Measurements from ENCODE around the gene APP.

The APP gene

DNA sequence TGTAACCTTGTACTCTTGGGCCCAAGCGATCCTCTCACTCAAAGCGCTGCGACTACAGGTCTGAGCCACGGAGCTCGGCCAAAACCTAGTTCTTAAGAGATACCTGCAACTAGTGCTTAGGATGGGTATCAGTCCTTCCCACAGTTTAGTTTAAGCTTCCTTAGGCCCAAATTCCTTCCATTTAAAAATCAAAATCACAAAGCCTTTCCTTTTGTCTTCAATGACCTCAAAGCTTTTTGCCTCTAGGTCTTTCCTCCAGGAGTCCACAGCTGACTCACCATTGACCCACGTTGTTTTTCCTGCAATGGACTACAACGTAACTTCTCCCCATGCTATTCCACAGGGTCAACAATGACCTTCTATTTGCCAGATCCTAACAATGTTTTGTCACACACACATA, 64.0 kb downstream of the APP start:
- TF ChIP-seq, protein P1, sequence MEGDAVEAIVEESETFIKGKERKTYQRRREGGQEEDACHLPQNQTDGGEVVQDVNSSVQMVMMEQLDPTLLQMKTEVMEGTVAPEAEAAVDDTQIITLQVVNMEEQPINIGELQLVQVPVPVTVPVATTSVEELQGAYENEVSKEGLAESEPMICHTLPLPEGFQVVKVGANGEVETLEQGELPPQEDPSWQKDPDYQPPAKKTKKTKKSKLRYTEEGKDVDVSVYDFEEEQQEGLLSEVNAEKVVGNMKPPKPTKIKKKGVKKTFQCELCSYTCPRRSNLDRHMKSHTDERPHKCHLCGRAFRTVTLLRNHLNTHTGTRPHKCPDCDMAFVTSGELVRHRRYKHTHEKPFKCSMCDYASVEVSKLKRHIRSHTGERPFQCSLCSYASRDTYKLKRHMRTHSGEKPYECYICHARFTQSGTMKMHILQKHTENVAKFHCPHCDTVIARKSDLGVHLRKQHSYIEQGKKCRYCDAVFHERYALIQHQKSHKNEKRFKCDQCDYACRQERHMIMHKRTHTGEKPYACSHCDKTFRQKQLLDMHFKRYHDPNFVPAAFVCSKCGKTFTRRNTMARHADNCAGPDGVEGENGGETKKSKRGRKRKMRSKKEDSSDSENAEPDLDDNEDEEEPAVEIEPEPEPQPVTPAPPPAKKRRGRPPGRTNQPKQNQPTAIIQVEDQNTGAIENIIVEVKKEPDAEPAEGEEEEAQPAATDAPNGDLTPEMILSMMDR (IDR thresholded peaks at IDR 0.05; ENCODE audit: control insufficient read depth, extremely low read depth, insufficient read depth) = no peak
- no peak overlapping the region for H3K4me3 ChIP-seq (ENCODE audit: low read depth, low read length)
- DNase-seq (ENCODE audit: low read depth) = no peak

DNA sequence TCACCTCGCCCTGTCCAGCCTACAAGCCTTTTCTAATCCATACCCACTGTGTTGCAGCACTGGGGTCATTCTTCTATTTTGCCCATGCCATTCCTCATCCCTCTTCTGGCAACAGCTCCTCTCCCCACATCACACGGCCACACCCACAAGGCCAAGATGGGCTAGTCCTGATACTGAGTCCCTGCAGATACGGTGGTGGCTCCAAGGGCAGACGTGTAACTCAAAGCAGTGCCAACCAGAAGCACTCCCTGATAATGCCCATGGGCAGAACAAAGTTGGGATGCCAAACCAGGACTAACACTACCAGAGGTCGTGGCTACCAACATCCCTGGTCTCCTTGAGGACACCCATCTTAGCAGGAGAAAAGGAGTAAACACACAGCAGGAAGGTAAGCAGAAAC, 64.8 kb downstream of the APP start:
- no peak overlapping the region for H3K4me3 ChIP-seq (ENCODE audit: low read depth, low read length)
- DNase-seq (ENCODE audit: low read depth) = no peak
- TF ChIP-seq, protein P1 (IDR thresholded peaks at IDR 0.05; ENCODE audit: control insufficient read depth, extremely low read depth, insufficient read depth) = no peak

DNA sequence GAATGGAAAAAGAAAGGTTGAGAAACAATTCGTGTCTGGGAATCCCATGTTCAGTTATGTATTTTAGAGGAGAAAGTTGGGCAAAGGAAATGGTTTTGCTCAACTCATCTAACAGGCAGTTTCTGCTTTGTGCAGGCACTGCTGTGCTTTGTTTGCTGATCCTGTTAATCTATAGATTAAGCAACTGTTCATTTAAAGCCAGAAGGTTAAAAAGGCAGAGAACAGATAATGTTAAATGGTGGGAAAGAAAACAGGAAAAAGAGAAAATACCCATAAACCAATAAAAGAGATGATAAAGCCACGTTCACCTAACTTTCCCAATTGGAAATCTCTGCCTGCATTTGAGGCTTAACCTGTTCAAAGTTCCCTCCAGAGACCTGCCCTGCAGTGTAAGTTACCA, 70.0 kb downstream of the APP start:
- H3K4me3 ChIP-seq (ENCODE audit: low read depth, low read length) = no peak overlapping the region
- TF ChIP-seq, protein P1 (IDR thresholded peaks at IDR 0.05; ENCODE audit: control insufficient read depth, extremely low read depth, insufficient read depth) = no peak

DNA sequence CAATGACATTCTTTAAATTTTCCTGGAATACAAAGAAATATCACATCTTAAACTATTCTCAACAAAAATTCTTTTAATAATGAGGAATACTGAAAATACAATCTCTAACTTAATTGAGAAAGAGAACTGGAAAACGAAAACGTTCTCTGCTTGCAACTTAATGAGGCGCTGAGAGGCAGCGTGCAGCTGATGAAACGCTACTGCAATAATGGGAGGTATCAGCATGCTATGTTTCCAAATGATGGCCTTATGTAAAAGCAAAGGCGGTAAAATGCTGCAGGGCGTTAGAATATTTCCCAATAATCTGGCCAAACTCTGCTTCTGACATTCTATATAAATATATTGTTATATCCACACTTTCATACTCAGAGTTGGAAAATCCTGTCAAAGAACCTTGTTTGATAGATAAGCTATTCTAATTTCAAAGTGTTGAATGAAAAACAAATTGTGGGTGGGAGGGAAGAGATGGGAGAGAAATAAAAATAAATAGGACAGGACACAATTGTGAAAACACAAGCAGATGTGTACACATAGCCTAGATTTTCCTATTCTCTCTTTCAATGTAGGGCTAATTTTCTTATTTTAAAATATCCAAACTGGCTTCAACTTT, 70.9 kb downstream of the APP start:
- TF ChIP-seq, protein P1 (IDR thresholded peaks at IDR 0.05; ENCODE audit: control insufficient read depth, extremely low read depth, insufficient read depth) = no peak
- DNase-seq (ENCODE audit: low read depth) = no peak
- H3K4me3 ChIP-seq (ENCODE audit: low read depth, low read length) = no peak overlapping the region

More for the DNA sequence above, 70.0 kb downstream of the APP start:
- DNase-seq (ENCODE audit: low read depth) = no peak

DNA sequence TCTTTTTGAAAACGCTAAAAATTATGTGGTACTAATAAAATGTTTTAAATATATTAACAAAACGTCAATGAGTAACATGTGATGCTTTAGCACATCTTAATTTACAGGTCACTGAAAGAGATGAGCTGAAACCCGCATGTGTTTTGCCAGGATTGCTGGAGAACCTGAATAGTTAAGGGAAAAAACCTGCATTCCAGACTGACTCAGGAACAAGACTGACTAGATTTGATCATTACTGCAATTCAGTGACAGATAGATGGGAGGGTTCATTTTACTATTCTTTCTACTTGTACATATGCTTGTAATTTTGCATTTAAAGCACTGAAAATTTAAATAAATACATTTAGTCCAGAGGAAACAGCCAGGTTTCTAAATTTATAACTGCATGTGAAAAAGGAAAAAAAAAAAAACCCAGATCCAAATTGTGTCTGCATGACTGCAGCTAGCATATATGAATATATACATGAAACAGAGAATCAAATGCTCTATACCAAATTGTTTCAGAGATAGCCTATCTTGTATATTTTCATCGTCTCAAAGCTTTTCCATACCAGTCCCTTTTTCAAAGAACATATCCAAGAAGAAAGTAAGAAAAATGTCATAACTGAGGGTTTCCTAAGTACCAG, 71.7 kb downstream of the APP start:
- TF ChIP-seq, protein P1 (IDR thresholded peaks at IDR 0.05; ENCODE audit: control insufficient read depth, extremely low read depth, insufficient read depth) = no peak
- no peak overlapping the region for H3K4me3 ChIP-seq (ENCODE audit: low read depth, low read length)
- DNase-seq (ENCODE audit: low read depth) = no peak

DNA sequence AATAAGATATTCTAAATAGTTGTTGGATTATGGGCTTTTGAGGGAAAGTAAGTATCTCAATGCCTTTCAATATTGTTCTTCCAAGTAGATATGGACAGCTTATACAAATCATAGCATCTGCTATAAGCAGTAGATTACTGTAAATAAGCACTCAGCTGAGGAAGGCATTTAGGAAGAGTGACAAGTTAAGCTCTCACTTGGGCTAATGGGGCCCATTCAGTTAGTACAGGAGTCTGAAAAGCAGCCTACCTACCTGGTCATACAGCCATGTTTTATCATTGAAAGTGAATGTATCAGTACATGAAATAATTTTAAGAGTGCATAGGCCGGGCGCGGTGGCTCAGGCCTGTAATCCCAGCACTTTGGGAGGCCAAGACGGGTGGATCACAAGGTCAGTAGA, 73.1 kb downstream of the APP start:
- TF ChIP-seq, protein P1 (IDR thresholded peaks at IDR 0.05; ENCODE audit: control insufficient read depth, extremely low read depth, insufficient read depth) = no peak
- no peak for DNase-seq (ENCODE audit: low read depth)
- no peak overlapping the region for H3K4me3 ChIP-seq (ENCODE audit: low read depth, low read length)
